HepG2 (cell line): Measurements from ENCODE around the gene CGB3. TPM values are rescaled to one million over a fixed set of nuclear protein-coding genes. Genes with fewer than 3 reads are reported as not detected.

ENCODE experiments used
- ARNTL ChIP-seq: sonication (generic); formaldehyde crosslinking; IDR thresholded peaks from 2 replicates; pipeline ENCODE4 v1.4.0; 2020; ENCODE audit warnings: mild to moderate bottlenecking, missing genetic modification reagents
- FOXM1 ChIP-seq: sonication (generic); formaldehyde crosslinking; IDR thresholded peaks from 2 replicates; pipeline ENCODE4 v1.5.0; 2020; ENCODE audit warnings: missing genetic modification reagents
- IRF2 ChIP-seq: IDR thresholded peaks from 2 replicates; pipeline ENCODE4 v1.6.1; 2018; ENCODE audit warnings: missing genetic modification reagents, missing compliant biosample characterization
- KDM2A ChIP-seq: sonication (generic); formaldehyde crosslinking; IDR thresholded peaks from 2 replicates; pipeline ENCODE4 v1.4.0; 2020; ENCODE audit warnings: low read depth, missing genetic modification reagents, borderline replicate concordance
- ZFX ChIP-seq: sonication (generic); formaldehyde crosslinking; IDR thresholded peaks from 2 replicates; pipeline ENCODE4 v1.4.0; 2020; ENCODE audit warnings: mild to moderate bottlenecking, low read depth, missing genetic modification reagents, moderate library complexity
- ZNF460 ChIP-seq: sonication (generic); formaldehyde crosslinking; IDR thresholded peaks from 2 replicates; pipeline ENCODE4 v1.5.1; 2020; ENCODE audit warnings: missing genetic modification reagents, mild to moderate bottlenecking, borderline replicate concordance
- ZSCAN25 ChIP-seq: sonication (generic); formaldehyde crosslinking; IDR thresholded peaks from 2 replicates; pipeline ENCODE4 v1.8.0; 2022; ENCODE audit warnings: mild to moderate bottlenecking, missing genetic modification reagents
- polyA plus RNA-seq, 8 experiments: library from polyadenylated mRNA; depleted of rRNA in 3 of 8; stranded (reverse) in 7 of 8; unstranded in 1 of 8; fragments of >200 nt; fragmentation: Illumina TruSeq in 4 of 8; extraction: Trizol in 4 of 8; gene quantifications; 2 replicates each; pipeline versions ENCODE4 v1.2.1 to v1.2.3, GENCODE V29; 2011 to 2016; ENCODE audit warnings: low read depth in 4 of 8, missing spikeins in 1 of 8, mixed read lengths in 1 of 8; ENCODE audit not compliant: insufficient read depth in 1 of 8
- total RNA-seq, 5 experiments: library from RNA; depleted of rRNA; stranded (reverse); fragments of >200 nt; fragmentation: Illumina TruSeq; extraction: Trizol; gene quantifications; 2 replicates each; pipeline ENCODE4 v1.2.3, GENCODE V29; 2016; ENCODE audit warnings: low read depth in 1 of 5
- TF ChIP-seq, protein P1 (sequence below): IDR thresholded peaks from 2 replicates; pipeline ENCODE4 v1.6.1; 2016; ENCODE audit warnings: control low read depth
- TF ChIP-seq, protein P2 (sequence below): sonication (generic); formaldehyde crosslinking; IDR thresholded peaks from 2 replicates; pipeline ENCODE4 v1.9.0; 2021; ENCODE audit warnings: missing genetic modification reagents, mild to moderate bottlenecking, borderline replicate concordance
- TF ChIP-seq, protein P3 (sequence below): sonication (generic); formaldehyde crosslinking; IDR thresholded peaks from 2 replicates; pipeline ENCODE4 v1.4.0; 2020; ENCODE audit warnings: mild to moderate bottlenecking, missing genetic modification reagents
- TF ChIP-seq, protein P4 (sequence below): IDR thresholded peaks from 2 replicates; pipeline ENCODE4 v1.6.1; 2016; ENCODE audit warnings: missing compliant biosample characterization, missing genetic modification reagents, borderline replicate concordance
- TF ChIP-seq, protein P5 (sequence below): IDR thresholded peaks from 2 replicates; pipeline ENCODE4 v1.6.1; 2016
- TF ChIP-seq, protein P6 (sequence below): sonication (generic); formaldehyde crosslinking; IDR thresholded peaks from 2 replicates; pipeline ENCODE4; 2020; ENCODE audit warnings: missing genetic modification reagents, mild to moderate bottlenecking, borderline replicate concordance

Gene CGB3
- total and polyA plus RNA-seq, 2 of the 13 experiments (the other 11 are each of a cell fraction or from before 2014, with no cell fraction given): not detected

DNA sequence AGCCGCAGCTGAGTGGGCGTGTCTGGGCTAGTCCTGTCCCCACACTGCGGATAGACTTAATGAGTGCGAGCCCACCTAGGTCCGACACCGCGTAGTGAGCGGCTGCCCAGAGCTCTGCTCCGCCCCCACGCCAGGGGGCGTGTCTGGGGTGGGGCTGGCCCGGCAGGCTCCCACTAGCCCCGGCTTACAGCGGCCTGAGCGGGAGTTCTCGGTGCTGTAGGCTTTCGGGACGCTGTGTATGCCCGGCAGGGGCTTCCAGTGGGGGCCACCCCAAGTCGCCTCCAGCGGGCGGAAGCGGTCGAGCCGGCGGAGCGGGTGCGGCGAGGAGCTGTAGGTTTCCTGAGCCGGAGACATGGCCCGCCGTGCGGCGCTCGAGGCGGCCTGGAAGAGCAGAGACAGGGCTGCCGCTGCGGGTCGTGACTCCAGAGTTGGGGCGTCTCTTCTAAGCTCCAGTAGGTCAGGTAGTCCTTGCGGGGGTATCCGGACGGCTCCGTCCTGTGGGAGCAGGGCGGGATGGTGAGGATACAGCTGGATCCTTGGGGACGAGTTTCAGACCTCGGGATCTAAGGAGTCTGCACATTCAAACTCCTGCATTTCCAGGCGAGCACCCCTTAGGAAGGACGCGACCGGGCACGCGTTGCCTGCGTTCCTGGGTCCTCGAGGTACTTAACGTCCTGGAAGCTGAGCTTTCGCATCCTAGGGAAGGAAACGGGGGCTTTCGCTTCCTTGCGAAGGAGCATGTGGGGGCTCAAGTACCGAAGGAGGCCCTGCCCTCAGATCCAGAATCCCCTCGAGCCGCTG lies 32.2 kb upstream of the CGB3 start (continued):
- no peak for TF ChIP-seq FOXM1 (CRISPR knock-in tag)
- TF ChIP-seq ZSCAN25 (CRISPR knock-in tag): no peak
- 0 out of 2 replicates have a peak, but pooled peaks have one; percentile 24 for TF ChIP-seq ZFX (CRISPR knock-in tag)
- TF ChIP-seq, protein P1, sequence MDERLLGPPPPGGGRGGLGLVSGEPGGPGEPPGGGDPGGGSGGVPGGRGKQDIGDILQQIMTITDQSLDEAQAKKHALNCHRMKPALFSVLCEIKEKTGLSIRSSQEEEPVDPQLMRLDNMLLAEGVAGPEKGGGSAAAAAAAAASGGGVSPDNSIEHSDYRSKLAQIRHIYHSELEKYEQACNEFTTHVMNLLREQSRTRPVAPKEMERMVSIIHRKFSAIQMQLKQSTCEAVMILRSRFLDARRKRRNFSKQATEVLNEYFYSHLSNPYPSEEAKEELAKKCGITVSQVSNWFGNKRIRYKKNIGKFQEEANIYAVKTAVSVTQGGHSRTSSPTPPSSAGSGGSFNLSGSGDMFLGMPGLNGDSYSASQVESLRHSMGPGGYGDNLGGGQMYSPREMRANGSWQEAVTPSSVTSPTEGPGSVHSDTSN (CRISPR knock-in tag): no peak
- TF ChIP-seq, protein P2, sequence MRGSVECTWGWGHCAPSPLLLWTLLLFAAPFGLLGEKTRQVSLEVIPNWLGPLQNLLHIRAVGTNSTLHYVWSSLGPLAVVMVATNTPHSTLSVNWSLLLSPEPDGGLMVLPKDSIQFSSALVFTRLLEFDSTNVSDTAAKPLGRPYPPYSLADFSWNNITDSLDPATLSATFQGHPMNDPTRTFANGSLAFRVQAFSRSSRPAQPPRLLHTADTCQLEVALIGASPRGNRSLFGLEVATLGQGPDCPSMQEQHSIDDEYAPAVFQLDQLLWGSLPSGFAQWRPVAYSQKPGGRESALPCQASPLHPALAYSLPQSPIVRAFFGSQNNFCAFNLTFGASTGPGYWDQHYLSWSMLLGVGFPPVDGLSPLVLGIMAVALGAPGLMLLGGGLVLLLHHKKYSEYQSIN (CRISPR knock-in tag): no peak
- peak; percentile 59; the same call in 1 of the 2 replicates for TF ChIP-seq KDM2A (CRISPR knock-in tag)
- 0 out of 2 replicates have a peak, but pooled peaks have one; percentile 11 for TF ChIP-seq ZNF460
- TF ChIP-seq, protein P3, sequence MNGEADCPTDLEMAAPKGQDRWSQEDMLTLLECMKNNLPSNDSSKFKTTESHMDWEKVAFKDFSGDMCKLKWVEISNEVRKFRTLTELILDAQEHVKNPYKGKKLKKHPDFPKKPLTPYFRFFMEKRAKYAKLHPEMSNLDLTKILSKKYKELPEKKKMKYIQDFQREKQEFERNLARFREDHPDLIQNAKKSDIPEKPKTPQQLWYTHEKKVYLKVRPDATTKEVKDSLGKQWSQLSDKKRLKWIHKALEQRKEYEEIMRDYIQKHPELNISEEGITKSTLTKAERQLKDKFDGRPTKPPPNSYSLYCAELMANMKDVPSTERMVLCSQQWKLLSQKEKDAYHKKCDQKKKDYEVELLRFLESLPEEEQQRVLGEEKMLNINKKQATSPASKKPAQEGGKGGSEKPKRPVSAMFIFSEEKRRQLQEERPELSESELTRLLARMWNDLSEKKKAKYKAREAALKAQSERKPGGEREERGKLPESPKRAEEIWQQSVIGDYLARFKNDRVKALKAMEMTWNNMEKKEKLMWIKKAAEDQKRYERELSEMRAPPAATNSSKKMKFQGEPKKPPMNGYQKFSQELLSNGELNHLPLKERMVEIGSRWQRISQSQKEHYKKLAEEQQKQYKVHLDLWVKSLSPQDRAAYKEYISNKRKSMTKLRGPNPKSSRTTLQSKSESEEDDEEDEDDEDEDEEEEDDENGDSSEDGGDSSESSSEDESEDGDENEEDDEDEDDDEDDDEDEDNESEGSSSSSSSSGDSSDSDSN (CRISPR knock-in tag): peak; percentile 66
- no peak for TF ChIP-seq IRF2 (CRISPR knock-in tag)
- TF ChIP-seq, protein P4, sequence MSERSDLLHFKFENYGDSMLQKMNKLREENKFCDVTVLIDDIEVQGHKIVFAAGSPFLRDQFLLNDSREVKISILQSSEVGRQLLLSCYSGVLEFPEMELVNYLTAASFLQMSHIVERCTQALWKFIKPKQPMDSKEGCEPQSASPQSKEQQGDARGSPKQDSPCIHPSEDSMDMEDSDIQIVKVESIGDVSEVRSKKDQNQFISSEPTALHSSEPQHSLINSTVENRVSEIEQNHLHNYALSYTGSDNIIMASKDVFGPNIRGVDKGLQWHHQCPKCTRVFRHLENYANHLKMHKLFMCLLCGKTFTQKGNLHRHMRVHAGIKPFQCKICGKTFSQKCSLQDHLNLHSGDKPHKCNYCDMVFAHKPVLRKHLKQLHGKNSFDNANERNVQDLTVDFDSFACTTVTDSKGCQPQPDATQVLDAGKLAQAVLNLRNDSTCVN (CRISPR knock-in tag): no peak
- TF ChIP-seq, protein P5, sequence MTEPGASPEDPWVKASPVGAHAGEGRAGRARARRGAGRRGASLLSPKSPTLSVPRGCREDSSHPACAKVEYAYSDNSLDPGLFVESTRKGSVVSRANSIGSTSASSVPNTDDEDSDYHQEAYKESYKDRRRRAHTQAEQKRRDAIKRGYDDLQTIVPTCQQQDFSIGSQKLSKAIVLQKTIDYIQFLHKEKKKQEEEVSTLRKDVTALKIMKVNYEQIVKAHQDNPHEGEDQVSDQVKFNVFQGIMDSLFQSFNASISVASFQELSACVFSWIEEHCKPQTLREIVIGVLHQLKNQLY (CRISPR knock-in tag): no peak
- TF ChIP-seq, protein P6, sequence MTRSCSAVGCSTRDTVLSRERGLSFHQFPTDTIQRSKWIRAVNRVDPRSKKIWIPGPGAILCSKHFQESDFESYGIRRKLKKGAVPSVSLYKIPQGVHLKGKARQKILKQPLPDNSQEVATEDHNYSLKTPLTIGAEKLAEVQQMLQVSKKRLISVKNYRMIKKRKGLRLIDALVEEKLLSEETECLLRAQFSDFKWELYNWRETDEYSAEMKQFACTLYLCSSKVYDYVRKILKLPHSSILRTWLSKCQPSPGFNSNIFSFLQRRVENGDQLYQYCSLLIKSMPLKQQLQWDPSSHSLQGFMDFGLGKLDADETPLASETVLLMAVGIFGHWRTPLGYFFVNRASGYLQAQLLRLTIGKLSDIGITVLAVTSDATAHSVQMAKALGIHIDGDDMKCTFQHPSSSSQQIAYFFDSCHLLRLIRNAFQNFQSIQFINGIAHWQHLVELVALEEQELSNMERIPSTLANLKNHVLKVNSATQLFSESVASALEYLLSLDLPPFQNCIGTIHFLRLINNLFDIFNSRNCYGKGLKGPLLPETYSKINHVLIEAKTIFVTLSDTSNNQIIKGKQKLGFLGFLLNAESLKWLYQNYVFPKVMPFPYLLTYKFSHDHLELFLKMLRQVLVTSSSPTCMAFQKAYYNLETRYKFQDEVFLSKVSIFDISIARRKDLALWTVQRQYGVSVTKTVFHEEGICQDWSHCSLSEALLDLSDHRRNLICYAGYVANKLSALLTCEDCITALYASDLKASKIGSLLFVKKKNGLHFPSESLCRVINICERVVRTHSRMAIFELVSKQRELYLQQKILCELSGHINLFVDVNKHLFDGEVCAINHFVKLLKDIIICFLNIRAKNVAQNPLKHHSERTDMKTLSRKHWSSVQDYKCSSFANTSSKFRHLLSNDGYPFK (CRISPR knock-in tag): 0 out of 2 replicates have a peak, but pooled peaks have one; percentile 39
- no peak for TF ChIP-seq ARNTL (CRISPR knock-in tag)
